Measurements from ENCODE around the gene ENO1.

- TF ChIP-seq CTCF (IDR thresholded peaks at IDR 0.05), result no peak
- TF ChIP-seq POLR2A (IDR thresholded peaks at IDR 0.05), result no peak
These were observed 20.6 kb upstream of the ENO1 start for GRCh38 chr1:8899046-8899445.
